Measurements from ENCODE around the gene ARL11. TPM values are rescaled to one million over a fixed set of nuclear protein-coding genes. Genes with fewer than 3 reads are reported as not detected.
"Not testable (repeated sequence)": the region's sequence is repeated elsewhere in the genome, so short reads cannot be mapped to it uniquely, and the experiment has no call there.

The ARL11 gene
- total and polyA plus RNA-seq, 2 experiments from 2014 or later: 0.10 TPM; not detected in 1

DNA sequence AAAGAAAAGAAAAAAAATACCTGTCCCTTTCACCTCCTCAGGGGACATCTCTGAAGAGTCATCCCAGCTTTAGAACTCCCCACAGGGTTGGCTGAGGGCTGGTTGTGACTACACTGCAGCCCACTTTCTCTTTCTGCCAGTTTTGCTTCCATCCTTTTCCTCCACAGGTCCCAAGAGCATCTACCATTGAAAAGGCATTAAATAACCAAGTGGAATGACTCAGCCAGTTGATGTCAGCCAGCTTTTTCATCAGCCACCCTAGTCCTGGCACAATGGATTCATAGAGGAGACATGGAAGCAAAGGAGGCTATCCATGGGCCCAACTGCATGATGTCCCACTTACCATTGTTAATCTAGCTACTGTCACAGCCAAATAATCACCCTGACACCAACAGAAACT lies 33.7 kb upstream of the ARL11 start:
- no peak overlapping the region for H3K4me3 ChIP-seq
- H3K9me2 ChIP-seq (replicated peaks; ENCODE audit: insufficient read depth): no peaks in the 10 kb centered on the region
- no peaks in the 10 kb centered on the region for H3K9me3 ChIP-seq (ENCODE audit: low read depth)
- no peak overlapping the region for H3K4me2 ChIP-seq
- H3K36me3 ChIP-seq (replicated peaks; ENCODE audit: insufficient read depth, low read depth): no peaks in the 10 kb centered on the region
- DNase-seq (ENCODE audit: low spot score): no peak
- TF ChIP-seq EZH2 (IDR thresholded peaks at IDR 0.05; ENCODE audit: borderline replicate concordance) (no peak), CTCF (IDR thresholded peaks at IDR 0.05; ENCODE audit: poor library complexity) (no peak), EZH2phosphoT487 (IDR thresholded peaks at IDR 0.05; ENCODE audit: low read depth, severe bottlenecking, unreplicated experiment) (no peak)
- H3K4me1 ChIP-seq (ENCODE audit: insufficient read depth): no peaks in the 10 kb centered on the region
- H4K20me1 ChIP-seq (ENCODE audit: insufficient read depth, poor library complexity, severe bottlenecking): no peaks in the 10 kb centered on the region
- no peaks in the 10 kb centered on the region for H3K27me3 ChIP-seq
- no peak overlapping the region for H3K27ac ChIP-seq
- H2AFZ ChIP-seq: no peak overlapping the region
- H3K79me2 ChIP-seq: no peaks in the 10 kb centered on the region

GRCh38 chr13:49596221-49596620 lies 32.1 kb upstream of the ARL11 start:
- H3K9me2 ChIP-seq (replicated peaks; ENCODE audit: insufficient read depth): no peaks in the 10 kb centered on the region
- no peak overlapping the region for H3K4me3 ChIP-seq
- no peak overlapping the region for H2AFZ ChIP-seq
- no peaks in the 10 kb centered on the region for H3K27me3 ChIP-seq
- H3K27ac ChIP-seq: no peak overlapping the region
- TF ChIP-seq EZH2phosphoT487 (IDR thresholded peaks at IDR 0.05; ENCODE audit: low read depth, severe bottlenecking, unreplicated experiment) (no peak), EZH2 (IDR thresholded peaks at IDR 0.05; ENCODE audit: borderline replicate concordance) (no peak), CTCF (IDR thresholded peaks at IDR 0.05; ENCODE audit: poor library complexity) (no peak)
- H3K9me3 ChIP-seq (ENCODE audit: low read depth): no peaks in the 10 kb centered on the region
- no peaks in the 10 kb centered on the region for H3K79me2 ChIP-seq
- H4K20me1 ChIP-seq (ENCODE audit: insufficient read depth, poor library complexity, severe bottlenecking): no peaks in the 10 kb centered on the region
- 95% methylated on average over 2 of the region's 2 CpGs for WGBS (ENCODE audit: low lambda C conversion rate, missing lambda C conversion rate)
- no peak for DNase-seq (ENCODE audit: low spot score)
- H3K36me3 ChIP-seq (replicated peaks; ENCODE audit: insufficient read depth, low read depth): no peaks in the 10 kb centered on the region
- no peaks in the 10 kb centered on the region for H3K4me1 ChIP-seq (ENCODE audit: insufficient read depth)
- H3K4me2 ChIP-seq: no peak overlapping the region

DNA sequence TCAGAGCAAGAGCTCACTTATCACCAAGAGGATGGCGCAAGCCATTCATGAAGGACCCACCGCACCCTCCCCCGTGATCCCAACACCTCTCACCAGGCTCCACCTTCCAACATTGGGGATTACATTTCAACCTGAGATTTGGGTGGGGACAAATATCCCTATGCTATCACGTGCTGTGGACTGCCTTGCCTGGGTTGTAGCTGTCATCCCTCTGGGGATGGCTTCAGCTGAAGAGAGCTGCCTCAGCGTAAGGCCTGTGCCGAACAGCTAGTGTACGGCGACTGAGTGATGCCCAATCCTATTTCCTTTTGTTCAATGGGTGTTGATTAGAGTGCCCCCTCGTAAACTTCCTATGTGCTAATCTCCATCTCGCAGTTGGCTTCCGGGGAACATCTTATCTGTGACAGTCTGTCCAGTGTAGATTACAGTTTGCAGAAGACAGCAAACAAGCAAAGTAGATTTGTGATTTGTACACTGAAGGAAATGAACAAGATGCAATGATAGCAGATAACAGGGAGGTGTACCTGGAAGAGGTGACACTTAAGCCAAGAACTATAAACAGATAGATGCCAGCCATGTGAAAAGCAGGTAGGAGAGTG lies 31.2 kb upstream of the ARL11 start:
- DNase-seq (ENCODE audit: low spot score): no peak
- no peaks in the 10 kb centered on the region for H3K4me1 ChIP-seq (ENCODE audit: insufficient read depth)
- no peak overlapping the region for H3K4me3 ChIP-seq
- H3K27me3 ChIP-seq: no peaks in the 10 kb centered on the region
- no peaks in the 10 kb centered on the region for H3K36me3 ChIP-seq (replicated peaks; ENCODE audit: insufficient read depth, low read depth)
- H4K20me1 ChIP-seq (ENCODE audit: insufficient read depth, poor library complexity, severe bottlenecking): no peaks in the 10 kb centered on the region
- TF ChIP-seq EZH2 (IDR thresholded peaks at IDR 0.05; ENCODE audit: borderline replicate concordance) (no peak), EZH2phosphoT487 (IDR thresholded peaks at IDR 0.05; ENCODE audit: low read depth, severe bottlenecking, unreplicated experiment) (no peak), CTCF (IDR thresholded peaks at IDR 0.05; ENCODE audit: poor library complexity) (no peak)
- no peaks in the 10 kb centered on the region for H3K9me3 ChIP-seq (ENCODE audit: low read depth)
- H3K79me2 ChIP-seq: no peaks in the 10 kb centered on the region
- H3K9me2 ChIP-seq (replicated peaks; ENCODE audit: insufficient read depth): no peaks in the 10 kb centered on the region
- H2AFZ ChIP-seq: no peak overlapping the region
- WGBS (ENCODE audit: low lambda C conversion rate, missing lambda C conversion rate): 79% methylated on average over 11 of the region's 11 CpGs
- no peak overlapping the region for H3K4me2 ChIP-seq
- no peak overlapping the region for H3K27ac ChIP-seq

DNA sequence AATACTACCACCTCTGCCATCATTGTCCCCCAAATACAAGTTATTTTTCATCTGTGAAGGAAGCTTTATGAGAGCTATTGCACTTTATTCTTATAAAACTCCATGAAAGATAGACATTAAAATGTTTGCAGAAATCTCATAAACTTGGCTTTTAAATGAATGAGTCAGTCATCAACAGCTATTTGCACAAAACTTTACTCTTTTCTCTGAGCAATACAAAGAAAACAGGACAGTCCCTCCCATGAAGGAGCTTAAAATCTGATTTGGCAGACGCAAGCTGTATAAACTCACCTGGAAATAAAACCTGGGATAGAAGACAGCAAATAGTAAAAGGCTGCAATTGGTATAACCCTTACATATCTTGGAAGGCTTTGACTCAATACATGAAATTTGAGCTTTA lies 26.3 kb upstream of the ARL11 start:
- no peak for DNase-seq (ENCODE audit: low spot score)
- no peak overlapping the region for H3K4me3 ChIP-seq
- H3K36me3 ChIP-seq (replicated peaks; ENCODE audit: insufficient read depth, low read depth): no peaks in the 10 kb centered on the region
- TF ChIP-seq CTCF (IDR thresholded peaks at IDR 0.05; ENCODE audit: poor library complexity) (no peak), EZH2 (IDR thresholded peaks at IDR 0.05; ENCODE audit: borderline replicate concordance) (no peak), EZH2phosphoT487 (IDR thresholded peaks at IDR 0.05; ENCODE audit: low read depth, severe bottlenecking, unreplicated experiment) (no peak)
- H3K9me3 ChIP-seq (ENCODE audit: low read depth): no peaks in the 10 kb centered on the region
- H3K27me3 ChIP-seq: no peaks in the 10 kb centered on the region
- H2AFZ ChIP-seq: no peak overlapping the region
- H3K9me2 ChIP-seq (replicated peaks; ENCODE audit: insufficient read depth): no peaks in the 10 kb centered on the region
- H3K4me2 ChIP-seq: no peak overlapping the region
- H3K4me1 ChIP-seq (ENCODE audit: insufficient read depth): peaks cover 10% of the 10 kb centered on the region
- H4K20me1 ChIP-seq (ENCODE audit: insufficient read depth, poor library complexity, severe bottlenecking): no peaks in the 10 kb centered on the region
- H3K27ac ChIP-seq: no peak overlapping the region
- WGBS (ENCODE audit: low lambda C conversion rate, missing lambda C conversion rate): 74% methylated on average over 1 of the region's 1 CpG
- no peaks in the 10 kb centered on the region for H3K79me2 ChIP-seq

DNA sequence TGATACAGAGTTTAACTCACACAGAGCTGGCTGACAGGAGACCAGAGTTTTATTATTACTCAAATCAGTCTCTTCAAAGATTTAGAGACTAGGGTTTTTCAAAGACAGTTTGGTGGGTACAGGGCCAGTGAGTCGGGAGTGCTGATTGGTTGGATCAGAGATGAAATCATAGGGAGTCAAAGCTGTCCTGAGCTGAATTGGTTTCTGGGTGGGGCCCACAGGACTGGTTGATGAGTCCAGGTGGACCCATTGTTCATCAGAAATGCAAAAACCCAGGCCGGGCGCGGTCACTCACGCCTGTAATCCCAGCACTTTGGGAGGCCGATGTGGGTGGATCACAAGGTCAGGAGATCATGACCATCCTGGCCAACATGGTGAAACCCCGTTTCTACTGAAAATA lies 25.7 kb upstream of the ARL11 start:
- not testable (repeated sequence) for H3K9me2 ChIP-seq (replicated peaks; ENCODE audit: insufficient read depth); H3K4me1 ChIP-seq (ENCODE audit: insufficient read depth); H3K4me2 ChIP-seq; DNase-seq (ENCODE audit: low spot score); H3K27ac ChIP-seq; H3K9me3 ChIP-seq (ENCODE audit: low read depth); H2AFZ ChIP-seq; H4K20me1 ChIP-seq (ENCODE audit: insufficient read depth, poor library complexity, severe bottlenecking); H3K79me2 ChIP-seq; H3K27me3 ChIP-seq; H3K4me3 ChIP-seq; H3K36me3 ChIP-seq (replicated peaks; ENCODE audit: insufficient read depth, low read depth)
- 94% methylated on average over 7 of the region's 7 CpGs for WGBS (ENCODE audit: low lambda C conversion rate, missing lambda C conversion rate)
